ENCODE measurements around the gene NSL1. TPM values are rescaled to one million over a fixed set of nuclear protein-coding genes. Genes with fewer than 3 reads are reported as not detected.

Gene NSL1
- total RNA-seq, 2 donors from 2014 or later, result 41.8 to 44.9 TPM

- Mint-ChIP-seq H3K36me3 (ENCODE audit: insufficient read depth in 2 of 2) (peaks cover 31 to 61% of the 10 kb centered on the region in 2 donors), H3K4me1 (ENCODE audit: low read depth) (peaks cover 35% of the 10 kb centered on the region), H3K27me3 (ENCODE audit: low read depth) (no peaks in the 10 kb centered on the region), H3K27ac (no peak overlapping the region), H3K4me3 (no peak overlapping the region), H3K9me3 (no peaks in the 10 kb centered on the region)
- DNase-seq, result peak; percentile 84 to 90
- peak; percentile 89 to 93 for ATAC-seq (replicated peaks in 1 of 2)
Measured at GRCh38 chr1:212691561-212692071, 100.0 kb downstream of the NSL1 start.

GRCh38 chr1:212690816-212691403, 100.7 kb downstream of the NSL1 start:
- no peaks in the 10 kb centered on the region for H3K27me3 Mint-ChIP-seq (ENCODE audit: low read depth)
- peaks cover 32% of the 10 kb centered on the region for H3K4me1 Mint-ChIP-seq (ENCODE audit: low read depth)
- DNase-seq, result no peak
- ATAC-seq (replicated peaks in 1 of 2), result no peak
- no peak overlapping the region for H3K27ac Mint-ChIP-seq
- H3K36me3 Mint-ChIP-seq (ENCODE audit: insufficient read depth in 2 of 2), result peaks cover 27 to 60% of the 10 kb centered on the region in 2 donors
- H3K9me3 Mint-ChIP-seq, result no peaks in the 10 kb centered on the region
- no peak overlapping the region for H3K4me3 Mint-ChIP-seq

GRCh38 chr1:212689758-212690529, 101.6 kb downstream of the NSL1 start:
- H3K4me3 Mint-ChIP-seq, result no peak overlapping the region

GRCh38 chr1:212689196-212689725, 102.3 kb downstream of the NSL1 start:
- Mint-ChIP-seq H3K4me3 (no peak overlapping the region), H3K27ac (no peak overlapping the region), H3K4me1 (ENCODE audit: low read depth) (peaks cover 34% of the 10 kb centered on the region), H3K36me3 (ENCODE audit: insufficient read depth in 2 of 2) (peaks cover 23 to 51% of the 10 kb centered on the region in 2 donors), H3K27me3 (ENCODE audit: low read depth) (no peaks in the 10 kb centered on the region), H3K9me3 (no peaks in the 10 kb centered on the region)
- ATAC-seq (replicated peaks in 1 of 2) (no peak), DNase-seq (peak in 1 of 2 donors; percentile 5)

More at GRCh38 chr1:212689758-212690529, 101.6 kb downstream of the NSL1 start:
- peaks cover 34% of the 10 kb centered on the region for H3K4me1 Mint-ChIP-seq (ENCODE audit: low read depth)
- ATAC-seq (replicated peaks in 1 of 2) (no peak), DNase-seq (no peak)
- no peak overlapping the region for H3K27ac Mint-ChIP-seq
- H3K27me3 Mint-ChIP-seq (ENCODE audit: low read depth), result no peaks in the 10 kb centered on the region
- H3K36me3 Mint-ChIP-seq (ENCODE audit: insufficient read depth in 2 of 2), result peaks cover 23 to 56% of the 10 kb centered on the region in 2 donors
- no peaks in the 10 kb centered on the region for H3K9me3 Mint-ChIP-seq

GRCh38 chr1:212688341-212689047, 103.1 kb downstream of the NSL1 start:
- H3K4me3 Mint-ChIP-seq, result no peak overlapping the region
- H3K9me3 Mint-ChIP-seq, result no peaks in the 10 kb centered on the region
- peaks cover 25 to 50% of the 10 kb centered on the region in 2 donors for H3K36me3 Mint-ChIP-seq (ENCODE audit: insufficient read depth in 2 of 2)
- DNase-seq, result peak in 1 of 2 donors; percentile 15
- H3K4me1 Mint-ChIP-seq (ENCODE audit: low read depth), result peaks cover 41% of the 10 kb centered on the region
- no peak overlapping the region for H3K27ac Mint-ChIP-seq
- no peaks in the 10 kb centered on the region for H3K27me3 Mint-ChIP-seq (ENCODE audit: low read depth)
- no peak for ATAC-seq (replicated peaks in 1 of 2)

GRCh38 chr1:212687811-212688210, 103.8 kb downstream of the NSL1 start:
- DNase-seq, result no peak
- H3K4me1 Mint-ChIP-seq (ENCODE audit: low read depth), result peaks cover 48% of the 10 kb centered on the region
- H3K36me3 Mint-ChIP-seq (ENCODE audit: insufficient read depth in 2 of 2), result peaks cover 24 to 43% of the 10 kb centered on the region in 2 donors
- ATAC-seq (replicated peaks in 1 of 2), result no peak
- peak overlapping the region; percentile 85 for H3K27ac Mint-ChIP-seq
- H3K4me3 Mint-ChIP-seq, result peak overlapping the region; percentile 45 to 70
- no peaks in the 10 kb centered on the region for H3K27me3 Mint-ChIP-seq (ENCODE audit: low read depth)
- no peaks in the 10 kb centered on the region for H3K9me3 Mint-ChIP-seq

- Mint-ChIP-seq H3K27ac (no peak overlapping the region), H3K4me3 (no peak overlapping the region), H3K4me1 (ENCODE audit: low read depth) (peaks cover 58% of the 10 kb centered on the region), H3K36me3 (ENCODE audit: insufficient read depth in 2 of 2) (peaks cover 21 to 33% of the 10 kb centered on the region in 2 donors), H3K9me3 (no peaks in the 10 kb centered on the region), H3K27me3 (ENCODE audit: low read depth) (no peaks in the 10 kb centered on the region)
- peak in 1 of 2 donors; percentile 5 for DNase-seq
- no peak for ATAC-seq (replicated peaks in 1 of 2)
Measured at GRCh38 chr1:212686591-212686990, 105.0 kb downstream of the NSL1 start.

- peaks cover 62% of the 10 kb centered on the region for H3K4me1 Mint-ChIP-seq (ENCODE audit: low read depth)
- peak overlapping the region; percentile 75 for H3K27ac Mint-ChIP-seq
- DNase-seq (peak in 1 of 2 donors; percentile 3), ATAC-seq (replicated peaks in 1 of 2) (no peak)
- peaks cover 18 to 29% of the 10 kb centered on the region in 2 donors for H3K36me3 Mint-ChIP-seq (ENCODE audit: insufficient read depth in 2 of 2)
- H3K27me3 Mint-ChIP-seq (ENCODE audit: low read depth), result no peaks in the 10 kb centered on the region
- H3K4me3 Mint-ChIP-seq, result peak overlapping the region in 1 of 2 donors; percentile 2
- no peaks in the 10 kb centered on the region for H3K9me3 Mint-ChIP-seq
Measured at GRCh38 chr1:212686069-212686468, 105.5 kb downstream of the NSL1 start.

- H3K4me3 Mint-ChIP-seq, result peak overlapping the region; percentile 4 to 13
- H3K27ac Mint-ChIP-seq, result peak overlapping the region; percentile 75
- DNase-seq (no peak), ATAC-seq (replicated peaks in 1 of 2) (no peak)
- H3K4me1 Mint-ChIP-seq (ENCODE audit: low read depth), result peaks cover 68% of the 10 kb centered on the region
- H3K36me3 Mint-ChIP-seq (ENCODE audit: insufficient read depth in 2 of 2), result peaks cover 19 to 28% of the 10 kb centered on the region in 2 donors
- H3K9me3 Mint-ChIP-seq, result no peaks in the 10 kb centered on the region
- H3K27me3 Mint-ChIP-seq (ENCODE audit: low read depth), result no peaks in the 10 kb centered on the region
Measured at GRCh38 chr1:212685429-212685828, 106.1 kb downstream of the NSL1 start.

- Mint-ChIP-seq H3K9me3 (no peaks in the 10 kb centered on the region), H3K27me3 (ENCODE audit: low read depth) (no peaks in the 10 kb centered on the region), H3K4me3 (peak overlapping the region; percentile 84 to 88), H3K4me1 (ENCODE audit: low read depth) (peaks cover 76% of the 10 kb centered on the region), H3K36me3 (ENCODE audit: insufficient read depth in 2 of 2) (peaks cover 19 to 28% of the 10 kb centered on the region in 2 donors), H3K27ac (peak overlapping the region; percentile 96)
- DNase-seq, result peak in 1 of 2 donors; percentile 16
- no peak for ATAC-seq (replicated peaks in 1 of 2)
Measured at GRCh38 chr1:212684521-212685090, 107.0 kb downstream of the NSL1 start.

- Mint-ChIP-seq H3K36me3 (ENCODE audit: insufficient read depth in 2 of 2) (peaks cover 19 to 30% of the 10 kb centered on the region in 2 donors), H3K4me3 (peak overlapping the region; percentile 84 to 88), H3K4me1 (ENCODE audit: low read depth) (peaks cover 82% of the 10 kb centered on the region), H3K27me3 (ENCODE audit: low read depth) (no peaks in the 10 kb centered on the region), H3K27ac (peak overlapping the region; percentile 96), H3K9me3 (no peaks in the 10 kb centered on the region)
- DNase-seq (peak in 1 of 2 donors; percentile 24), ATAC-seq (replicated peaks in 1 of 2) (no peak)
Measured at GRCh38 chr1:212684076-212684475, 107.5 kb downstream of the NSL1 start.

- Mint-ChIP-seq H3K36me3 (ENCODE audit: insufficient read depth in 2 of 2) (peaks cover 19 to 30% of the 10 kb centered on the region in 2 donors), H3K27me3 (ENCODE audit: low read depth) (no peaks in the 10 kb centered on the region), H3K4me3 (peak overlapping the region; percentile 84 to 88), H3K9me3 (no peaks in the 10 kb centered on the region), H3K4me1 (ENCODE audit: low read depth) (peaks cover 89% of the 10 kb centered on the region), H3K27ac (peak overlapping the region; percentile 96)
- peak; percentile 62 to 66 for ATAC-seq (replicated peaks in 1 of 2)
- DNase-seq, result peak; percentile 90 to 91
Measured at GRCh38 chr1:212683357-212683722, 108.2 kb downstream of the NSL1 start.

Data from activated T-cell treated with anti-CD3 and anti-CD28 coated beads, Interleukin-2, amount 50 U/mL, for 72 hours (primary cell).